Mesendoderm (in vitro differentiated cells): ENCODE results near the gene CEP112.

ENCODE experiments used
- DNase-seq: peaks from one replicate; pipeline ENCODE4 v3.0.0; 2013
- H2AK5ac ChIP-seq: 2 replicates; pipeline ENCODE4 v1.6.1; 2013; ENCODE audit warnings: low read length, inconsistent platforms
- H2BK120ac ChIP-seq: 2 replicates; pipeline ENCODE4 v1.6.1; 2013; ENCODE audit warnings: low read depth, mild to moderate bottlenecking, low read length, moderate library complexity, mixed read lengths
- H2BK15ac ChIP-seq: replicated peaks from 2 replicates; pipeline ENCODE4 v1.6.1; 2013; ENCODE audit warnings: low read depth, mild to moderate bottlenecking, moderate library complexity
- H2BK5ac ChIP-seq: 2 replicates; pipeline ENCODE4 v1.6.1; 2013; ENCODE audit warnings: low read length, inconsistent platforms
- H3K18ac ChIP-seq: 2 replicates; pipeline ENCODE4 v1.6.1; 2013; ENCODE audit warnings: mild to moderate bottlenecking, low read length, mixed read lengths
- H3K23ac ChIP-seq: one replicate; pipeline ENCODE4 v1.6.1; 2013; ENCODE audit warnings: low read length
- H3K27ac ChIP-seq: 2 replicates; pipeline ENCODE4 v1.5.1; 2013; ENCODE audit warnings: low read depth, mild to moderate bottlenecking, inconsistent platforms, low read length, moderate library complexity
- H3K27me3 ChIP-seq: 2 replicates; pipeline ENCODE4 v1.6.1; 2013; ENCODE audit warnings: low read length, control low read depth, mild to moderate bottlenecking, inconsistent platforms; ENCODE audit not compliant: insufficient read depth, poor library complexity
- H3K36me3 ChIP-seq: 2 replicates; pipeline ENCODE4 v1.6.1; 2013; ENCODE audit warnings: low read length, inconsistent platforms; ENCODE audit not compliant: control insufficient read depth, insufficient read depth
- H3K4ac ChIP-seq: one replicate; pipeline ENCODE4 v1.6.1; 2013; ENCODE audit warnings: low read depth, mild to moderate bottlenecking, low read length, moderate library complexity
- H3K4me1 ChIP-seq: 2 replicates; pipeline ENCODE4 v1.6.1; 2013; ENCODE audit warnings: low read depth, low read length, inconsistent platforms; ENCODE audit not compliant: control insufficient read depth
- H3K4me2 ChIP-seq: 2 replicates; pipeline ENCODE4 v1.6.1; 2013; ENCODE audit warnings: low read length
- H3K4me3 ChIP-seq: 2 replicates; pipeline ENCODE4 v1.5.1; 2013; ENCODE audit warnings: mild to moderate bottlenecking, low read length
- H3K56ac ChIP-seq: one replicate; pipeline ENCODE4 v1.6.1; 2013; ENCODE audit warnings: low read length
- H3K79me1 ChIP-seq: 2 replicates; pipeline ENCODE4 v1.6.1; 2013; ENCODE audit warnings: low read length, inconsistent platforms
- H3K79me2 ChIP-seq: 2 replicates; pipeline ENCODE4 v1.6.1; 2013; ENCODE audit warnings: mild to moderate bottlenecking, low read length; ENCODE audit not compliant: control insufficient read depth, insufficient read depth
- H3K9ac ChIP-seq: 2 replicates; pipeline ENCODE4 v1.6.1; 2013; ENCODE audit warnings: low read length, inconsistent platforms
- H4K5ac ChIP-seq: one replicate; pipeline ENCODE4 v1.6.1; 2013; ENCODE audit warnings: low read length
- H4K8ac ChIP-seq: one replicate; pipeline ENCODE4 v1.6.1; 2013; ENCODE audit warnings: low read depth, mild to moderate bottlenecking, control low read depth, low read length, moderate library complexity
- WGBS: extraction: QIAGEN DNeasy Blood & Tissue Kit; methylation state at CpG from one replicate; pipeline ENCODE4 v1.1.7; 2013; ENCODE audit warnings: low lambda C conversion rate, missing lambda C conversion rate; ENCODE audit not compliant: insufficient coverage; ENCODE audit errors: extremely low coverage; 5-methylcytosine and 5-hydroxymethylcytosine counted together

CEP112 gene

GRCh38 chr17:66222798-66223350 lies 30.9 kb upstream of the CEP112 start:
- no peak overlapping the region for H2BK5ac ChIP-seq
- no peaks in the 10 kb centered on the region for H3K79me2 ChIP-seq
- H3K79me1 ChIP-seq, result no peaks in the 10 kb centered on the region
- H2AK5ac ChIP-seq, result no peak overlapping the region
- no peak overlapping the region for H4K8ac ChIP-seq
- H3K27ac ChIP-seq, result no peak overlapping the region
- no peaks in the 10 kb centered on the region for H3K27me3 ChIP-seq
- no peak overlapping the region for H3K4me2 ChIP-seq
- DNase-seq, result no peak
- no peak overlapping the region for H2BK15ac ChIP-seq
- no peak overlapping the region for H3K56ac ChIP-seq
- no peak overlapping the region for H2BK120ac ChIP-seq
- H3K18ac ChIP-seq, result no peak overlapping the region
- no peaks in the 10 kb centered on the region for H3K4me1 ChIP-seq
- H4K5ac ChIP-seq, result no peak overlapping the region
- H3K9ac ChIP-seq, result no peak overlapping the region
- no peak overlapping the region for H3K23ac ChIP-seq
- no peak overlapping the region for H3K4me3 ChIP-seq
- no peak overlapping the region for H3K4ac ChIP-seq
- H3K36me3 ChIP-seq, result no peaks in the 10 kb centered on the region
- no CpG with 5 or more reads among the region's 5 CpGs for WGBS

GRCh38 chr17:66221755-66222530 lies 30.0 kb upstream of the CEP112 start:
- Histone ChIP-seq H3K56ac (no peak overlapping the region), H2BK15ac (no peak overlapping the region), H3K4me3 (no peak overlapping the region), H4K5ac (no peak overlapping the region), H3K23ac (no peak overlapping the region), H3K79me2 (no peaks in the 10 kb centered on the region), H3K4ac (no peak overlapping the region), H3K36me3 (no peaks in the 10 kb centered on the region), H2AK5ac (no peak overlapping the region), H3K27me3 (no peaks in the 10 kb centered on the region), H3K4me2 (no peak overlapping the region), H3K79me1 (no peaks in the 10 kb centered on the region), H2BK120ac (no peak overlapping the region), H3K4me1 (no peaks in the 10 kb centered on the region), H3K18ac (no peak overlapping the region), H4K8ac (no peak overlapping the region), H3K9ac (no peak overlapping the region), H3K27ac (no peak overlapping the region), H2BK5ac (no peak overlapping the region)
- WGBS, result no CpG with 5 or more reads among the region's 11 CpGs
- no peak for DNase-seq

- no peak for DNase-seq
- Histone ChIP-seq H3K79me2 (no peaks in the 10 kb centered on the region), H3K56ac (no peak overlapping the region), H3K4me1 (no peaks in the 10 kb centered on the region), H3K9ac (no peak overlapping the region), H2BK5ac (no peak overlapping the region), H3K27ac (no peak overlapping the region), H3K79me1 (no peaks in the 10 kb centered on the region), H4K5ac (no peak overlapping the region), H2AK5ac (no peak overlapping the region), H2BK120ac (no peak overlapping the region), H4K8ac (no peak overlapping the region), H3K4ac (no peak overlapping the region), H3K4me2 (no peak overlapping the region), H2BK15ac (no peak overlapping the region), H3K4me3 (no peak overlapping the region), H3K23ac (no peak overlapping the region), H3K36me3 (no peaks in the 10 kb centered on the region), H3K27me3 (no peaks in the 10 kb centered on the region), H3K18ac (no peak overlapping the region)
Observed at GRCh38 chr17:66221343-66221742, 29.4 kb upstream of the CEP112 start.

- H4K5ac ChIP-seq, result no peak overlapping the region
- no peaks in the 10 kb centered on the region for H3K79me2 ChIP-seq
Observed at GRCh38 chr17:66220079-66220835, 28.3 kb upstream of the CEP112 start.

GRCh38 chr17:66215529-66215911 lies 23.6 kb upstream of the CEP112 start:
- no peak overlapping the region for H3K27ac ChIP-seq
- no CpG with 5 or more reads among the region's 3 CpGs for WGBS

More at GRCh38 chr17:66220079-66220835, 28.3 kb upstream of the CEP112 start:
- H2AK5ac ChIP-seq, result no peak overlapping the region
- no peak for DNase-seq
- no peak overlapping the region for H2BK120ac ChIP-seq
- H3K56ac ChIP-seq, result no peak overlapping the region
- no peak overlapping the region for H3K18ac ChIP-seq
- no peak overlapping the region for H3K9ac ChIP-seq
- H3K36me3 ChIP-seq, result no peaks in the 10 kb centered on the region
- H3K4me1 ChIP-seq, result no peaks in the 10 kb centered on the region
- no peak overlapping the region for H3K4ac ChIP-seq
- no peak overlapping the region for H3K4me2 ChIP-seq
- H2BK5ac ChIP-seq, result no peak overlapping the region
- H3K27ac ChIP-seq, result no peak overlapping the region
- no peak overlapping the region for H4K8ac ChIP-seq
- no CpG with 5 or more reads among the region's 8 CpGs for WGBS
- H3K4me3 ChIP-seq, result no peak overlapping the region
- H3K23ac ChIP-seq, result no peak overlapping the region
- H3K27me3 ChIP-seq, result no peaks in the 10 kb centered on the region
- no peaks in the 10 kb centered on the region for H3K79me1 ChIP-seq
- no peak overlapping the region for H2BK15ac ChIP-seq

More at GRCh38 chr17:66215529-66215911, 23.6 kb upstream of the CEP112 start:
- Histone ChIP-seq H4K8ac (no peak overlapping the region), H3K4me2 (no peak overlapping the region), H4K5ac (no peak overlapping the region), H3K23ac (no peak overlapping the region), H3K79me2 (no peaks in the 10 kb centered on the region), H3K79me1 (no peaks in the 10 kb centered on the region), H2BK120ac (no peak overlapping the region), H2BK15ac (no peak overlapping the region), H3K4ac (no peak overlapping the region), H2BK5ac (no peak overlapping the region), H3K4me1 (no peaks in the 10 kb centered on the region), H3K9ac (no peak overlapping the region), H3K18ac (no peak overlapping the region), H2AK5ac (no peak overlapping the region), H3K27me3 (no peaks in the 10 kb centered on the region), H3K56ac (no peak overlapping the region), H3K36me3 (no peaks in the 10 kb centered on the region), H3K4me3 (no peak overlapping the region)
- DNase-seq, result no peak
